ENCODE data around the gene BFSP1.

The BFSP1 gene

GRCh38 chr20:17518339-17519052 is 12.7 kb downstream of the BFSP1 start:
- DNase-seq, result no peak

GRCh38 chr20:17515053-17515452 is 16.1 kb downstream of the BFSP1 start:
- DNase-seq, result no peak

GRCh38 chr20:17513939-17514338 is 17.2 kb downstream of the BFSP1 start:
- DNase-seq, result no peak

- DNase-seq, result no peak
These were observed 19.8 kb downstream of the BFSP1 start for GRCh38 chr20:17511401-17511800.

GRCh38 chr20:17510548-17510947 is 20.6 kb downstream of the BFSP1 start:
- no peak for DNase-seq

- no peak for DNase-seq
These were observed 22.4 kb downstream of the BFSP1 start for GRCh38 chr20:17508756-17509155.

- DNase-seq, result no peak
These were observed 23.6 kb downstream of the BFSP1 start for GRCh38 chr20:17507531-17507930.

- no peak for DNase-seq
These were observed 24.1 kb downstream of the BFSP1 start for GRCh38 chr20:17507032-17507431.

- peak; percentile 25 for DNase-seq
These were observed 25.3 kb downstream of the BFSP1 start for GRCh38 chr20:17505636-17506517.

- DNase-seq, result peak; percentile 18
These were observed 26.1 kb downstream of the BFSP1 start for GRCh38 chr20:17504898-17505635.

- no peak for DNase-seq
These were observed 26.9 kb downstream of the BFSP1 start for GRCh38 chr20:17504066-17504897.

- DNase-seq, result no peak
These were observed 27.7 kb downstream of the BFSP1 start for GRCh38 chr20:17503301-17504065.

- DNase-seq, result no peak
These were observed 29.1 kb downstream of the BFSP1 start for GRCh38 chr20:17502105-17502504.

GRCh38 chr20:17501701-17502100 is 29.5 kb downstream of the BFSP1 start:
- DNase-seq, result no peak

GRCh38 chr20:17500826-17501225 is 30.4 kb downstream of the BFSP1 start:
- no peak for DNase-seq

- no peak for DNase-seq
These were observed 30.9 kb downstream of the BFSP1 start for GRCh38 chr20:17500271-17500670.

GRCh38 chr20:17499041-17499440 is 32.1 kb downstream of the BFSP1 start:
- DNase-seq, result no peak

GRCh38 chr20:17498641-17499040 is 32.5 kb downstream of the BFSP1 start:
- no peak for DNase-seq

- DNase-seq, result no peak
These were observed 33.2 kb downstream of the BFSP1 start for GRCh38 chr20:17497821-17498580.

- no peak for DNase-seq
These were observed 35.4 kb downstream of the BFSP1 start for GRCh38 chr20:17495826-17496225.

- no peak for DNase-seq
These were observed 37.0 kb downstream of the BFSP1 start for GRCh38 chr20:17494201-17494600.
